HCT116 (cell line): ENCODE measurements around the gene CRHR1. TPM values are rescaled to one million over a fixed set of nuclear protein-coding genes. Genes with fewer than 3 reads are reported as not detected.

ENCODE experiments used
- ATAC-seq: fragments of 200-7000 bp; cut with Tn5 transposase; 2 replicates; pipeline ENCODE4 v1.9.1; 2020; ENCODE audit warnings: mild to moderate bottlenecking, moderate library complexity
- BruUV-seq: library from RNA; stranded (reverse); fragments of 400-500 nt; replicated peaks from 2 replicates; lab custom pipeline; 2021; lab: Mats Ljungman, UMichigan
- CTCF ChIA-PET: fragments of 300-600 bp; sonication (Branson Sonifier 250); formaldehyde crosslinking; loops from one replicate; lab custom pipeline; 2021; ENCODE audit warnings: antibody characterized with exemption; lab: Charles Lee
- POLR2A ChIA-PET: fragments of 300-600, 350-600 bp; sonication (Branson Sonifier 250); formaldehyde crosslinking; loops from one replicate; lab custom pipeline; 2021; ENCODE audit warnings: antibody characterized with exemption; lab: Charles Lee
- RAD21 ChIA-PET, 2 experiments: fragments of 300-600 bp; sonication (Branson Sonifier 250); formaldehyde crosslinking; loops; one replicate each; lab custom pipeline; 2023; ENCODE audit warnings: low total read pairs in 2 of 2; ENCODE audit not compliant: uncharacterized antibody in 2 of 2, unreplicated experiment in 2 of 2, low non-redundant PET in 1 of 2; lab: Charles Lee
- DNase-seq: peaks from one replicate; pipeline ENCODE4 v3.0.0-alpha.2; 2010; ENCODE audit warnings: low read depth, low spot score
- H2AFZ ChIP-seq: fragments of 200-600 bp; shearing (Covaris generic), sonication (generic); 2 replicates; pipeline ENCODE4 v1.6.1; 2017; ENCODE audit warnings: low read depth, mixed run types, mixed read lengths, antibody characterized with exemption, low read length; ENCODE audit not compliant: poor library complexity, severe bottlenecking
- H3K27ac ChIP-seq: 2 replicates; pipeline ENCODE4 v1.5.1; 2012; ENCODE audit warnings: low read depth, low read length
- H3K27me3 ChIP-seq: fragments of 200-600 bp; sonication (generic); 2 replicates; pipeline ENCODE4 v1.6.1; 2016; ENCODE audit warnings: mixed run types, low read length, mixed read lengths; ENCODE audit not compliant: insufficient read depth
- H3K36me3 ChIP-seq, 2 experiments: fragments of 200-500 bp in 1 of 2; fragments of 200-600 bp in 1 of 2; sonication (Bioruptor generic) in 1 of 2; sonication (generic) in 1 of 2; 2 replicates each; pipeline versions ENCODE4 v1.5.1 to v1.6.1; 2014 to 2016; ENCODE audit warnings: low read length in 2 of 2, inconsistent platforms in 1 of 2, mixed read lengths in 1 of 2, mixed run types in 1 of 2; ENCODE audit not compliant: insufficient read depth in 2 of 2, control insufficient read depth in 1 of 2
- H3K4me1 ChIP-seq, 2 experiments: fragments of 200-600 bp in 1 of 2; sonication (generic) in 1 of 2; 2 replicates each; pipeline versions ENCODE4 v1.5.1 to v1.6.1; 2012 to 2017; ENCODE audit warnings: low read length in 2 of 2, inconsistent platforms in 1 of 2, mild to moderate bottlenecking in 1 of 2, mixed read lengths in 1 of 2, mixed run types in 1 of 2, moderate library complexity in 1 of 2; ENCODE audit not compliant: insufficient read depth in 2 of 2, control insufficient read depth in 1 of 2
- H3K4me2 ChIP-seq: fragments of 200-600 bp; sonication (generic); 2 replicates; pipeline ENCODE4 v1.6.1; 2017; ENCODE audit warnings: mixed run types, low read length, mixed read lengths
- H3K4me3 ChIP-seq, 2 experiments: fragments of 200-600 bp in 1 of 2; sonication (generic) in 1 of 2; replicated peaks in 1 of 2; 2 replicates each; pipeline ENCODE4 v1.5.1; 2011 to 2016; ENCODE audit warnings: low read length in 2 of 2, control low read depth in 1 of 2, low read depth in 1 of 2, mild to moderate bottlenecking in 1 of 2, mixed read lengths in 1 of 2, mixed run types in 1 of 2
- H3K79me2 ChIP-seq: fragments of 200-600 bp; sonication (generic); 2 replicates; pipeline ENCODE4 v1.6.1; 2017; ENCODE audit warnings: mild to moderate bottlenecking, mixed run types, low read length, moderate library complexity, mixed read lengths; ENCODE audit not compliant: insufficient read depth
- H3K9ac ChIP-seq: fragments of 200-600 bp; sonication (generic); 2 replicates; pipeline ENCODE4 v1.6.1; 2016; ENCODE audit warnings: low read length, mixed read lengths
- H3K9me2 ChIP-seq: fragments of 200-600 bp; sonication (generic), shearing (Covaris generic); 2 replicates; pipeline ENCODE4 v1.6.1; 2017; ENCODE audit warnings: mixed run types, mild to moderate bottlenecking, moderate library complexity; ENCODE audit not compliant: insufficient read depth
- H3K9me3 ChIP-seq, 2 experiments: fragments of 200-500 bp in 1 of 2; fragments of 200-600 bp in 1 of 2; sonication (Bioruptor generic) in 1 of 2; sonication (generic) in 1 of 2; 2 replicates each; pipeline ENCODE4 v1.6.1; 2014 to 2017; ENCODE audit warnings: low read length in 2 of 2, mixed read lengths in 2 of 2, inconsistent platforms in 1 of 2, low read depth in 1 of 2, mild to moderate bottlenecking in 1 of 2, mixed run types in 1 of 2, moderate library complexity in 1 of 2; ENCODE audit not compliant: control insufficient read depth in 1 of 2, insufficient read depth in 1 of 2
- H4K20me1 ChIP-seq: fragments of 200-600 bp; sonication (generic), shearing (Covaris generic); 2 replicates; pipeline ENCODE4 v1.6.1; 2017; ENCODE audit warnings: mixed run types, mild to moderate bottlenecking, moderate library complexity; ENCODE audit not compliant: insufficient read depth
- CEBPB ChIP-seq: IDR thresholded peaks from 2 replicates; pipeline ENCODE4 v1.6.1; 2012; ENCODE audit warnings: low read depth
- CTCF ChIP-seq, 3 experiments: fragments of 200-600 bp in 1 of 3; sonication (generic) in 1 of 3; IDR thresholded peaks in 2 of 3; conservative IDR thresholded peaks in 1 of 3; 2 replicates each; pipeline ENCODE4 v1.5.1; 2012 to 2017; ENCODE audit warnings: low read depth in 2 of 3, low read length in 2 of 3, antibody characterized with exemption in 1 of 3, borderline replicate concordance in 1 of 3, control low read depth in 1 of 3, mild to moderate bottlenecking in 1 of 3, mixed read lengths in 1 of 3, mixed run types in 1 of 3, moderate library complexity in 1 of 3; ENCODE audit not compliant: insufficient read depth in 1 of 3
- EGR1 ChIP-seq: IDR thresholded peaks from 2 replicates; pipeline ENCODE4 v1.6.1; 2012; ENCODE audit warnings: low read depth
- FOSL1 ChIP-seq: IDR thresholded peaks from 2 replicates; pipeline ENCODE4 v1.6.1; 2012; ENCODE audit warnings: low read depth
- MAX ChIP-seq: IDR thresholded peaks from 2 replicates; pipeline ENCODE4 v1.6.1; 2012
- POLR2A ChIP-seq: IDR thresholded peaks from 2 replicates; pipeline ENCODE4 v1.7.0; 2011; ENCODE audit warnings: borderline replicate concordance; ENCODE audit not compliant: insufficient read depth, insufficient read length; ENCODE audit errors: extremely low read depth
- SIN3A ChIP-seq: IDR thresholded peaks from 2 replicates; pipeline ENCODE4 v1.6.1; 2012; ENCODE audit warnings: low read depth
- SRF ChIP-seq: IDR thresholded peaks from 2 replicates; pipeline ENCODE4 v1.6.1; 2012; ENCODE audit warnings: low read depth
- TCF7L2 ChIP-seq: IDR thresholded peaks from 2 replicates; pipeline ENCODE4 v1.7.0; 2011; ENCODE audit warnings: borderline replicate concordance, inconsistent platforms; ENCODE audit not compliant: insufficient read depth, insufficient read length; ENCODE audit errors: extremely low read depth
- YY1 ChIP-seq: IDR thresholded peaks from 2 replicates; pipeline ENCODE4 v1.6.1; 2011; ENCODE audit warnings: low read length, low read depth, moderate library complexity, mild to moderate bottlenecking; ENCODE audit not compliant: insufficient replicate concordance; ENCODE audit errors: extremely low read depth
- ZFX ChIP-seq: fragments of 450-650 bp; IDR thresholded peaks from 2 replicates; pipeline ENCODE4 v1.6.1; 2017
- intact Hi-C: fragments of 100-400 bp; cut with micrococcal nuclease; formaldehyde crosslinking; loops from 2 replicates; pipeline ENCODE4 v1.10.0; 2022
- total RNA-seq: library from RNA; stranded (reverse); gene quantifications from one replicate; pipeline ENCODE4 v1.2.1, GENCODE V29; 2021; ENCODE audit not compliant: unreplicated experiment

The CRHR1 gene
- total RNA-seq, 1 experiment from 2014 or later = 0.12 TPM

- ChIA-PET RAD21 (no interaction called here), CTCF (interaction anchor here (0.7 to 0.8 kb wide), 2 partner anchors 18 to 21 kb away, joined by 3 to 4 read pairs; no protein-coding TSS in a partner anchor), POLR2A (interaction anchor here (0.7 kb wide), 1 partner anchor 118 kb away, joined by 3 read pairs; no protein-coding TSS in a partner anchor)
- Histone ChIP-seq H2AFZ (no peak overlapping the region), H4K20me1 (no peaks in the 10 kb centered on the region), H3K4me1 (peaks cover 0 to 10% of the 10 kb centered on the region in 2 experiments; a peak in 2 of 4 replicates), H3K4me2 (no peak overlapping the region), H3K9ac (no peak overlapping the region), H3K27ac (no peak overlapping the region), H3K9me2 (no peaks in the 10 kb centered on the region), H3K4me3 (no peak overlapping the region), H3K27me3 (no peaks in the 10 kb centered on the region; the same call in 1 of the 2 replicates), H3K36me3 (no peaks in the 10 kb centered on the region), H3K79me2 (no peaks in the 10 kb centered on the region), H3K9me3 (no peaks in the 10 kb centered on the region)
- intact Hi-C loops = no loop called here
- TF ChIP-seq FOSL1 (no peak), CTCF (IDR thresholded peaks at IDR 0.05 in 2 of 3, conservative IDR thresholded peaks at IDR 0.05 in 1 of 3; ENCODE audit: borderline replicate concordance in 1 of 3, insufficient read depth in 1 of 3, low read depth in 2 of 3, low read length in 2 of 3) (no peak), YY1 (no peak), MAX (no peak), SRF (no peak), EGR1 (no peak), CEBPB (no peak), TCF7L2 (no peak), ZFX (no peak), POLR2A (no peak), SIN3A (no peak)
- DNase-seq (no peak), ATAC-seq (no peak)
- BruUV-seq = no TSS peak
These were observed 89.6 kb downstream of the CRHR1 start for GRCh38 chr17:45873728-45874127.
